B cell (primary cell): ENCODE results near the gene OR51A4. TPM values are rescaled to one million over a fixed set of nuclear protein-coding genes. Genes with fewer than 3 reads are reported as not detected.

Source experiments
- ATAC-seq: fragments of 200-7000 bp; cut with Tn5 transposase; one replicate; pipeline ENCODE4 v1.10.0; 2021; ENCODE audit warnings: low read depth, mild to moderate bottlenecking, moderate number of reproducible peaks, moderate library complexity
- CTCF ChIA-PET: fragments of 350-600 bp; sonication (Branson Sonifier 250); formaldehyde crosslinking; loops from one replicate; lab custom pipeline; 2021; ENCODE audit warnings: antibody characterized with exemption, inconsistent platforms; lab: Charles Lee
- POLR2A ChIA-PET: fragments of 350-600 bp; sonication (Branson Sonifier 250); formaldehyde crosslinking; loops from one replicate; lab custom pipeline; 2021; ENCODE audit warnings: antibody characterized with exemption; lab: Charles Lee
- DNase-seq: peaks from one replicate; pipeline ENCODE4 v3.0.0; 2013
- H2AFZ ChIP-seq: 2 replicates; pipeline ENCODE4 v1.6.1; 2012; ENCODE audit warnings: mild to moderate bottlenecking, low read depth, low read length; ENCODE audit not compliant: insufficient read depth, poor library complexity, severe bottlenecking
- H3K27ac ChIP-seq, 2 donors: 1 replicate in 1 of 2; 2 replicates in 1 of 2; pipeline ENCODE4 v1.5.1; 2012 to 2013; ENCODE audit warnings: low read length in 2 of 2, mild to moderate bottlenecking in 2 of 2, moderate library complexity in 1 of 2
- H3K27me3 ChIP-seq, 4 experiments: fragments of 200-600 bp in 1 of 4; sonication (generic) in 1 of 4; replicated peaks in 1 of 4; 1 replicate in 2 of 4; 2 replicates in 2 of 4; pipeline versions ENCODE4 v1.6.1 to v1.7.0; 2013 to 2016; ENCODE audit warnings: low read length in 3 of 4, mild to moderate bottlenecking in 2 of 4, mixed read lengths in 1 of 4, moderate library complexity in 1 of 4; ENCODE audit not compliant: insufficient read depth in 4 of 4, control insufficient read depth in 3 of 4; ENCODE audit errors: control extremely low read depth in 1 of 4
- H3K36me3 ChIP-seq, 2 experiments: replicated peaks in 1 of 2; 1 replicate in 1 of 2; 2 replicates in 1 of 2; pipeline versions ENCODE4 v1.6.1 to v1.7.1; 2013; ENCODE audit warnings: low read length in 1 of 2; ENCODE audit not compliant: insufficient read depth in 2 of 2, control insufficient read depth in 1 of 2; ENCODE audit errors: control extremely low read depth in 1 of 2, extremely low read depth in 1 of 2
- H3K4me1 ChIP-seq, 2 donors: fragments of 200-600 bp in 1 of 2; sonication (generic) in 1 of 2; 1 replicate in 1 of 2; 2 replicates in 1 of 2; pipeline versions ENCODE4 v1.5.1 to v1.6.1; 2013 to 2017; ENCODE audit warnings: low read length in 2 of 2; ENCODE audit not compliant: control insufficient read depth in 2 of 2, insufficient read depth in 2 of 2
- H3K4me2 ChIP-seq: replicated peaks from 2 replicates; pipeline ENCODE3; 2012; ENCODE audit warnings: mild to moderate bottlenecking, low read depth, low read length; ENCODE audit not compliant: poor library complexity, severe bottlenecking
- H3K4me3 ChIP-seq, 5 experiments: fragments of 200-600 bp in 1 of 5; sonication (generic) in 1 of 5; 1 replicate in 3 of 5; 2 replicates in 2 of 5; pipeline versions ENCODE4 v1.5.1 to v1.7.0; 2011 to 2016; ENCODE audit warnings: low read length in 4 of 5, mild to moderate bottlenecking in 4 of 5, low read depth in 2 of 5, control low read depth in 1 of 5, moderate library complexity in 1 of 5; ENCODE audit not compliant: insufficient read depth in 1 of 5; ENCODE audit errors: control extremely low read depth in 1 of 5, extremely low read depth in 1 of 5
- H3K79me2 ChIP-seq: fragments of 200-600 bp; sonication (generic); one replicate; pipeline ENCODE4 v1.6.0; 2016; ENCODE audit warnings: low read length; ENCODE audit not compliant: control insufficient read depth, insufficient read depth
- H3K9ac ChIP-seq: fragments of 200-600 bp; sonication (generic); 2 replicates; pipeline ENCODE4 v1.6.1; 2017; ENCODE audit warnings: mild to moderate bottlenecking, low read length, moderate library complexity
- H3K9me3 ChIP-seq, 3 donors: one replicate each; pipeline versions ENCODE4 v1.6.1 to v1.7.1; 2013; ENCODE audit warnings: low read length in 2 of 3; ENCODE audit not compliant: control insufficient read depth in 2 of 3, insufficient read depth in 1 of 3; ENCODE audit errors: control extremely low read depth in 1 of 3
- H4K20me1 ChIP-seq: 2 replicates; pipeline ENCODE4 v1.6.0; 2012; ENCODE audit warnings: mild to moderate bottlenecking, low read length; ENCODE audit not compliant: insufficient read depth, control insufficient read depth, poor library complexity, severe bottlenecking
- H3K27ac Mint-ChIP-seq: one replicate; pipeline ENCODE4 v1.8.0; 2021; ENCODE audit warnings: mixed read lengths
- H3K27me3 Mint-ChIP-seq: one replicate; pipeline ENCODE4 v1.8.0; 2021; ENCODE audit warnings: mixed read lengths
- H3K4me1 Mint-ChIP-seq: one replicate; pipeline ENCODE4 v1.8.0; 2021; ENCODE audit warnings: mixed read lengths
- H3K4me3 Mint-ChIP-seq: one replicate; pipeline ENCODE4 v1.8.0; 2021; ENCODE audit warnings: mixed read lengths
- H3K9me3 Mint-ChIP-seq: one replicate; pipeline ENCODE4 v1.8.0; 2022; ENCODE audit warnings: mixed read lengths; ENCODE audit not compliant: insufficient read depth
- EZH2 ChIP-seq: IDR thresholded peaks from 2 replicates; pipeline ENCODE4 v1.6.1; 2012; ENCODE audit warnings: borderline replicate concordance, low read depth, mild to moderate bottlenecking, moderate library complexity, low read length; ENCODE audit not compliant: insufficient read depth, poor library complexity, severe bottlenecking
- WGBS: methylation state at CpG from one replicate; pipeline ENCODE4 v1.1.5; 2013; ENCODE audit warnings: missing lambda C conversion rate; ENCODE audit not compliant: insufficient coverage; 5-methylcytosine and 5-hydroxymethylcytosine counted together
- intact Hi-C: fragments of 100-400 bp; cut with micrococcal nuclease; formaldehyde crosslinking; loops from one replicate; pipeline ENCODE4 v1.10.0; 2022
- polyA plus RNA-seq: library from polyadenylated mRNA; depleted of rRNA; stranded (reverse); fragments of >200 nt; gene quantifications from 2 replicates; pipeline ENCODE4 v1.2.3, GENCODE V29; 2012
- total RNA-seq, 2 donors: library from RNA; stranded (reverse); fragments of 120-200 nt in 1 of 2; gene quantifications; 1 replicate in 1 of 2; 2 replicates in 1 of 2; pipeline versions ENCODE4 v1.2.3 to v1.2.4, GENCODE V29; 2013 to 2022
- TF ChIP-seq, protein P1 (sequence below): fragments of 200-600 bp; IDR thresholded peaks from one replicate; pipeline ENCODE4 v1.8.0; 2022; ENCODE audit warnings: antibody characterized with exemption, mild to moderate bottlenecking

Gene OR51A4
- total and polyA plus RNA-seq, 2 donors (not counting 1 experiment from before 2014, with no cell fraction given): not detected

- Histone ChIP-seq H3K9ac (no peak overlapping the region), H3K4me1 (no peaks in the 10 kb centered on the region), H3K27ac (no peak overlapping the region), H2AFZ (no peak overlapping the region), H3K36me3 (no peaks in the 10 kb centered on the region), H3K27me3 (no peaks in the 10 kb centered on the region), H3K4me2 (no peak overlapping the region), H4K20me1 (no peaks in the 10 kb centered on the region), H3K4me3 (no peak overlapping the region), H3K9me3 (no peaks in the 10 kb centered on the region), H3K79me2 (no peaks in the 10 kb centered on the region)
- no CpG with 5 or more reads among the region's 3 CpGs for WGBS
- H3K4me3 Mint-ChIP-seq: no peak overlapping the region
- no peaks in the 10 kb centered on the region for H3K4me1 Mint-ChIP-seq
- no peak overlapping the region for H3K27ac Mint-ChIP-seq
- no peak for ATAC-seq
- POLR2A ChIA-PET: no interaction called here
- no peak for DNase-seq
- intact Hi-C loops: no loop called here
- H3K27me3 Mint-ChIP-seq: peaks cover 2% of the 10 kb centered on the region
- TF ChIP-seq, protein P1, sequence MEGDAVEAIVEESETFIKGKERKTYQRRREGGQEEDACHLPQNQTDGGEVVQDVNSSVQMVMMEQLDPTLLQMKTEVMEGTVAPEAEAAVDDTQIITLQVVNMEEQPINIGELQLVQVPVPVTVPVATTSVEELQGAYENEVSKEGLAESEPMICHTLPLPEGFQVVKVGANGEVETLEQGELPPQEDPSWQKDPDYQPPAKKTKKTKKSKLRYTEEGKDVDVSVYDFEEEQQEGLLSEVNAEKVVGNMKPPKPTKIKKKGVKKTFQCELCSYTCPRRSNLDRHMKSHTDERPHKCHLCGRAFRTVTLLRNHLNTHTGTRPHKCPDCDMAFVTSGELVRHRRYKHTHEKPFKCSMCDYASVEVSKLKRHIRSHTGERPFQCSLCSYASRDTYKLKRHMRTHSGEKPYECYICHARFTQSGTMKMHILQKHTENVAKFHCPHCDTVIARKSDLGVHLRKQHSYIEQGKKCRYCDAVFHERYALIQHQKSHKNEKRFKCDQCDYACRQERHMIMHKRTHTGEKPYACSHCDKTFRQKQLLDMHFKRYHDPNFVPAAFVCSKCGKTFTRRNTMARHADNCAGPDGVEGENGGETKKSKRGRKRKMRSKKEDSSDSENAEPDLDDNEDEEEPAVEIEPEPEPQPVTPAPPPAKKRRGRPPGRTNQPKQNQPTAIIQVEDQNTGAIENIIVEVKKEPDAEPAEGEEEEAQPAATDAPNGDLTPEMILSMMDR: no peak
- CTCF ChIA-PET: no interaction called here
- peaks cover 3% of the 10 kb centered on the region for H3K9me3 Mint-ChIP-seq
Measured at GRCh38 chr11:4982678-4983077, 35.3 kb upstream of the OR51A4 start.

GRCh38 chr11:4979036-4979435 is 31.6 kb upstream of the OR51A4 start:
- Histone ChIP-seq H3K4me3 (no peak overlapping the region), H3K4me1 (no peaks in the 10 kb centered on the region), H3K79me2 (no peaks in the 10 kb centered on the region), H2AFZ (no peak overlapping the region), H3K9ac (no peak overlapping the region), H3K27me3 (no peaks in the 10 kb centered on the region), H3K27ac (no peak overlapping the region), H3K9me3 (no peaks in the 10 kb centered on the region), H3K36me3 (no peaks in the 10 kb centered on the region), H4K20me1 (no peaks in the 10 kb centered on the region), H3K4me2 (no peak overlapping the region)
- 74% methylated on average over 3 of the region's 3 CpGs for WGBS
- H3K27ac Mint-ChIP-seq: no peak overlapping the region
- H3K4me1 Mint-ChIP-seq: no peaks in the 10 kb centered on the region
- H3K4me3 Mint-ChIP-seq: no peak overlapping the region
- ATAC-seq (no peak), DNase-seq (no peak)
- intact Hi-C loops: no loop called here
- no peak for TF ChIP-seq EZH2
- TF ChIP-seq, protein P1: no peak
- H3K27me3 Mint-ChIP-seq: peaks cover 2% of the 10 kb centered on the region
- POLR2A ChIA-PET: no interaction called here
- H3K9me3 Mint-ChIP-seq: peaks cover 3% of the 10 kb centered on the region
- CTCF ChIA-PET: no interaction called here
